Measurements from ENCODE around the gene HSPB1. TPM values are rescaled to one million over a fixed set of nuclear protein-coding genes. Genes with fewer than 3 reads are reported as not detected.

The HSPB1 gene
- total and polyA plus RNA-seq, 2 donors (not counting 1 experiment from before 2014, with no cell fraction given) = 34.0 to 343 TPM

DNA sequence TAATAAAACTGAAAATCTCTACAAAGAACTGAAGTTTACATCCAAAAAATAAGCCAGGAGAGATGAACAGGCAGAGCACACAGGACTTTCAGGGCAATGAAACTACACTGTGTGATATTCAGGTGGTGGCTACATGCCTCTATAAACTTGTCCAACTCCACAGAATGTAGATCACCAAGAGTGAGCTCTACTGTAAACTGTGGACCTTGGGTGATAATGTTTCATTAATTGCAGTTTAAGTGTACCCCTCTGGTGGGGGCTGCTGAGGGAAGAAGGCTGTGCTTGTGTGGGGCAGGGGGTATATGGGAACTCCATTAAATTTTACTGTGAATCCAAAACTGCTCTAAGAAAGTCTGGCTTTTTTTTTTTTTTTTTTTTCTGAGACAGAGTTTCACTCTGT lies 33.6 kb downstream of the HSPB1 start:
- Histone ChIP-seq H2AFZ (ENCODE audit: insufficient read depth, low read depth, low read length, poor library complexity, severe bottlenecking) (no peak overlapping the region), H4K20me1 (ENCODE audit: control insufficient read depth, insufficient read depth, low read length, poor library complexity, severe bottlenecking) (peaks cover 98% of the 10 kb centered on the region), H3K27ac (ENCODE audit: low read length in 2 of 2) (no peak overlapping the region), H3K79me2 (ENCODE audit: control insufficient read depth, insufficient read depth, low read length) (peaks cover 98% of the 10 kb centered on the region), H3K9me3 (ENCODE audit: control extremely low read depth in 1 of 3, control insufficient read depth in 2 of 3, insufficient read depth in 1 of 3, low read length in 2 of 3) (no peaks in the 10 kb centered on the region), H3K4me2 (replicated peaks; ENCODE audit: low read depth, low read length, poor library complexity, severe bottlenecking) (no peak overlapping the region), H3K36me3 (replicated peaks in 1 of 2; ENCODE audit: control extremely low read depth in 1 of 2, control insufficient read depth in 1 of 2, extremely low read depth in 1 of 2, insufficient read depth in 2 of 2, low read length in 1 of 2) (peaks cover 0 to 27% of the 10 kb centered on the region in 2 experiments), H3K27me3 (replicated peaks in 1 of 4; ENCODE audit: control extremely low read depth in 1 of 4, control insufficient read depth in 3 of 4, insufficient read depth in 4 of 4, low read length in 3 of 4) (no peaks in the 10 kb centered on the region), H3K4me3 (ENCODE audit: control extremely low read depth in 1 of 5, extremely low read depth in 1 of 5, insufficient read depth in 1 of 5, low read depth in 2 of 5, low read length in 4 of 5) (no peak overlapping the region), H3K9ac (ENCODE audit: low read length) (no peak overlapping the region), H3K4me1 (ENCODE audit: control insufficient read depth in 2 of 2, insufficient read depth in 2 of 2, low read length in 2 of 2) (peaks cover 8 to 19% of the 10 kb centered on the region in 2 donors)
- H3K4me1 Mint-ChIP-seq = peaks cover 49% of the 10 kb centered on the region
- H3K4me3 Mint-ChIP-seq = no peak overlapping the region
- no peak for DNase-seq
- TF ChIP-seq, protein P1, sequence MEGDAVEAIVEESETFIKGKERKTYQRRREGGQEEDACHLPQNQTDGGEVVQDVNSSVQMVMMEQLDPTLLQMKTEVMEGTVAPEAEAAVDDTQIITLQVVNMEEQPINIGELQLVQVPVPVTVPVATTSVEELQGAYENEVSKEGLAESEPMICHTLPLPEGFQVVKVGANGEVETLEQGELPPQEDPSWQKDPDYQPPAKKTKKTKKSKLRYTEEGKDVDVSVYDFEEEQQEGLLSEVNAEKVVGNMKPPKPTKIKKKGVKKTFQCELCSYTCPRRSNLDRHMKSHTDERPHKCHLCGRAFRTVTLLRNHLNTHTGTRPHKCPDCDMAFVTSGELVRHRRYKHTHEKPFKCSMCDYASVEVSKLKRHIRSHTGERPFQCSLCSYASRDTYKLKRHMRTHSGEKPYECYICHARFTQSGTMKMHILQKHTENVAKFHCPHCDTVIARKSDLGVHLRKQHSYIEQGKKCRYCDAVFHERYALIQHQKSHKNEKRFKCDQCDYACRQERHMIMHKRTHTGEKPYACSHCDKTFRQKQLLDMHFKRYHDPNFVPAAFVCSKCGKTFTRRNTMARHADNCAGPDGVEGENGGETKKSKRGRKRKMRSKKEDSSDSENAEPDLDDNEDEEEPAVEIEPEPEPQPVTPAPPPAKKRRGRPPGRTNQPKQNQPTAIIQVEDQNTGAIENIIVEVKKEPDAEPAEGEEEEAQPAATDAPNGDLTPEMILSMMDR (IDR thresholded peaks at IDR 0.05) = no peak
- TF ChIP-seq EZH2 (IDR thresholded peaks at IDR 0.05; ENCODE audit: borderline replicate concordance, insufficient read depth, low read depth, low read length, poor library complexity, severe bottlenecking) = no peak
- H3K27ac Mint-ChIP-seq = no peak overlapping the region
- ChIA-PET CTCF (no interaction called here), POLR2A (interaction anchor here (0.7 kb wide), 1 partner anchor 169 kb away, joined by 12 read pairs; no protein-coding TSS in a partner anchor)
- H3K9me3 Mint-ChIP-seq (ENCODE audit: insufficient read depth) = no peaks in the 10 kb centered on the region
- ATAC-seq (ENCODE audit: low read depth) = no peak
- intact Hi-C loops (cut with micrococcal nuclease) = no loop called here
- H3K27me3 Mint-ChIP-seq = no peaks in the 10 kb centered on the region

DNA sequence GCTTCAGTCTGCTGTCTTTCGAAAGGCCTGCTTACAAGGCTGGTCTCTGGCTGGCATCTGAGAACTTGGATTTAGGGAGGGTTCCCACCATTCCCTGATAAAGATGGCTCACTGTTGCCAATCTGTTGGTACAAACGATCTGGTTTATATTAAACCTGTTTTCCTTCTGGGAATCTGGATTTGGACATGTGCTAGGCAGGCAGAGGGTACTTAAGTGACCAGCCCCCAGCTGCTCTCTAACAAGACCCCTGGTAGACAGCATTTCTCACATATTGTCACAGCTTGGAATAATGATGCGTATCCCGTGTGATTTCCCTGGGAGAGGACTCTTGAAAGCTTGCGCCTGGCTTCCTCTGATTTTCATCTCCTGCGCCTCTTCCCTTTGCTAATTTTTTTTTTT lies 34.7 kb downstream of the HSPB1 start:
- Mint-ChIP-seq H3K27me3 (no peaks in the 10 kb centered on the region), H3K4me3 (no peak overlapping the region), H3K4me1 (peaks cover 53% of the 10 kb centered on the region), H3K9me3 (ENCODE audit: insufficient read depth) (no peaks in the 10 kb centered on the region), H3K27ac (no peak overlapping the region)
- DNase-seq = no peak
- POLR2A ChIA-PET = interaction anchor here (0.7 kb wide), 1 partner anchor 21 kb away, joined by 4 read pairs; no protein-coding TSS in a partner anchor
- intact Hi-C loops (cut with micrococcal nuclease) = no loop called here
- Histone ChIP-seq H3K4me3 (ENCODE audit: control extremely low read depth in 1 of 5, extremely low read depth in 1 of 5, insufficient read depth in 1 of 5, low read depth in 2 of 5, low read length in 4 of 5) (no peak overlapping the region), H3K27ac (ENCODE audit: low read length in 2 of 2) (no peak overlapping the region), H3K79me2 (ENCODE audit: control insufficient read depth, insufficient read depth, low read length) (peaks cover 98% of the 10 kb centered on the region), H3K27me3 (replicated peaks in 1 of 4; ENCODE audit: control extremely low read depth in 1 of 4, control insufficient read depth in 3 of 4, insufficient read depth in 4 of 4, low read length in 3 of 4) (no peaks in the 10 kb centered on the region), H4K20me1 (ENCODE audit: control insufficient read depth, insufficient read depth, low read length, poor library complexity, severe bottlenecking) (peaks cover 99% of the 10 kb centered on the region), H3K4me1 (ENCODE audit: control insufficient read depth in 2 of 2, insufficient read depth in 2 of 2, low read length in 2 of 2) (peaks cover 7 to 15% of the 10 kb centered on the region in 2 donors), H3K9ac (ENCODE audit: low read length) (no peak overlapping the region), H3K36me3 (replicated peaks in 1 of 2; ENCODE audit: control extremely low read depth in 1 of 2, control insufficient read depth in 1 of 2, extremely low read depth in 1 of 2, insufficient read depth in 2 of 2, low read length in 1 of 2) (peaks cover 1 to 31% of the 10 kb centered on the region in 2 experiments), H3K9me3 (ENCODE audit: control extremely low read depth in 1 of 3, control insufficient read depth in 2 of 3, insufficient read depth in 1 of 3, low read length in 2 of 3) (no peaks in the 10 kb centered on the region), H3K4me2 (replicated peaks; ENCODE audit: low read depth, low read length, poor library complexity, severe bottlenecking) (no peak overlapping the region), H2AFZ (ENCODE audit: insufficient read depth, low read depth, low read length, poor library complexity, severe bottlenecking) (no peak overlapping the region)
- 83% methylated on average over 2 of the region's 6 CpGs for WGBS (ENCODE audit: insufficient coverage)
- CTCF ChIA-PET = interaction anchor here (0.7 to 0.8 kb wide), 2 partner anchors 19 to 1462 kb away, joined by 3 read pairs; partner anchors contain the start of gene PHTF2
- ATAC-seq (ENCODE audit: low read depth) = no peak
- TF ChIP-seq, protein P1 (IDR thresholded peaks at IDR 0.05) = no peak
- no peak for TF ChIP-seq EZH2 (IDR thresholded peaks at IDR 0.05; ENCODE audit: borderline replicate concordance, insufficient read depth, low read depth, low read length, poor library complexity, severe bottlenecking)
